ENCODE results near the gene CRYBG1. TPM values are rescaled to one million over a fixed set of nuclear protein-coding genes. Genes with fewer than 3 reads are reported as not detected.

The CRYBG1 gene
- total RNA-seq, 1 donor: 105 TPM

DNA sequence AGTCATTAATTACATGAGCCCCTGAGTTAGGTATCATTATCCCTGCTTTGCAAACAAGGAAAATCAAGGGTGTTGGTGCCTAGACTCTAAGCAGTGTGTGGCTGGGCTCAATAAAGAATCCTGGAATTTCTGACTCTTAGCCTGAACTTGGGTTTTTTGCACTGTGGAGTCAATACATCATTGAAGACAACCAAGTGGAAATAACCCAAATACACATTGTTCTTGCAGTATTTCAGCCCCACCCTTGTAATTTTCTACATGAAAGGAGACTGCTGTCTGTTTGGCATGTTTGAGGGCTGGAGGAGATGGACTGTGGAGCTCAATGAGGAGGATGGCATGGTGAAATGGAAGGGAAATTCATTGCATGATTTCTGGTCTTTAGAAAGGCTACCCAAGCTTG, 110.3 kb downstream of the CRYBG1 start:
- TF ChIP-seq CTCF (IDR thresholded peaks at IDR 0.05; ENCODE audit: insufficient read depth, low read length): no peak
- peak; percentile 77 for DNase-seq (ENCODE audit: low read depth)
- H3K4me3 ChIP-seq (ENCODE audit: low read depth, low read length): no peak overlapping the region

GRCh38 chr6:106473812-106474211, 113.3 kb downstream of the CRYBG1 start:
- peak; percentile 89 for DNase-seq (ENCODE audit: low read depth)
- H3K4me3 ChIP-seq (ENCODE audit: low read depth, low read length): no peak overlapping the region
- TF ChIP-seq CTCF (IDR thresholded peaks at IDR 0.05; ENCODE audit: insufficient read depth, low read length): no peak

- no peak for TF ChIP-seq CTCF (IDR thresholded peaks at IDR 0.05; ENCODE audit: insufficient read depth, low read length)
- DNase-seq (ENCODE audit: low read depth): no peak
- H3K4me3 ChIP-seq (ENCODE audit: low read depth, low read length): no peak overlapping the region
Observed at GRCh38 chr6:106474466-106474865, 113.9 kb downstream of the CRYBG1 start.

DNA sequence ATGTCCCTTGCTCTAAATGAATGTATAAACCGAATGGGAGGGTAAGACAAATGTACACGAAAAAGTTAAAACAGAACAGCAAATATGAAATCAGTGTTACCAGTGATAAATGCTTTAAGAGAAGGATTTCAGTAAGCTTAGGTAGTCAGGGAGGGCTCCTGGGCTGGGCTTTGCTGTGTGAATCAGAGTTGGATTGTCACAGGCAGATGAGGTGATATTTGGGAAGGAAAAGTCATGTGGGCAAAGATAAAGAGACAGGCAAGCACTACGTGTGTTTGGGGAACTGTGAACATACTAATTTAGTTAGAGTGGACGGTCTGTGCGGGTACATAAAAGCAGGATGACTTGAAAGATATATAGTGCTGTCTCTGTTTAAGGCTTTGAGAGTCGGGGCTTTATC, 114.8 kb downstream of the CRYBG1 start:
- H3K4me3 ChIP-seq (ENCODE audit: low read depth, low read length): no peak overlapping the region
- TF ChIP-seq CTCF (IDR thresholded peaks at IDR 0.05; ENCODE audit: insufficient read depth, low read length): no peak
- peak; percentile 46 for DNase-seq (ENCODE audit: low read depth)

DNA sequence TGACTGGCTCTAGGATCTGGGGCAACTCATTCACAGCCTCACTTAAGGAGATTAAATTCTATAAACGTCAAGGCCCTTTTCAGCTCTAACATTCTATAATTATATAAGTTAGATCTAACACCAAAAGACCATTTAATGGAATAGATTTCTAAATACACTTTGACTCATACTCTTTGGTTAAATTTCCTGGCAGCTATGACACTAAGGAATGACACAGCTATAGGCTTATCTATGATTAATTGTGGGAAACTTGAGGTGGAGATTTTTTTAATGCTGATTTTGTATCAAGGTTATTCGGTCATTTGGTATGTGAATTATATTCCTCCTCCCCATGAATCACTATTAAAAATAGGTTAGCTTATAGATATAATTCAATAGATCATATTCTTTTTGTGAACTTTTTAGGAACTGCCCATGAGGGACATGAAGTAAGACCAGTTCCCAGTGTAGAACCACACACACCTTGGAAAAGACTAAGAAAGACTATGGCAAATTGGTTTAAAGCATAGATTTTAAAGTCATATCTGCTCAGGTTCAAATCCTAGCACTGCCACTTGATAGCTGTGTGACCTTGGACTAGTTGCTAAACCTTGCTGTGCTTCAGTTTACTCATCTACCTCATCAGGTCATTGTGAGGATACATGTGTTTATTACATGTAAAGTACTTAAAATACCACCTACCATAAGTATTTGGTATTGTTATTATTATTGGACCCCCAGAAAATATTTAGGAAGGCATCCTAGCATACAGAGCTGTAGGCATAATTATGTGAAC, 116.0 kb downstream of the CRYBG1 start:
- H3K4me3 ChIP-seq (ENCODE audit: low read depth, low read length): no peak overlapping the region
- peak; percentile 91 for DNase-seq (ENCODE audit: low read depth)
- TF ChIP-seq CTCF (IDR thresholded peaks at IDR 0.05; ENCODE audit: insufficient read depth, low read length): no peak

DNA sequence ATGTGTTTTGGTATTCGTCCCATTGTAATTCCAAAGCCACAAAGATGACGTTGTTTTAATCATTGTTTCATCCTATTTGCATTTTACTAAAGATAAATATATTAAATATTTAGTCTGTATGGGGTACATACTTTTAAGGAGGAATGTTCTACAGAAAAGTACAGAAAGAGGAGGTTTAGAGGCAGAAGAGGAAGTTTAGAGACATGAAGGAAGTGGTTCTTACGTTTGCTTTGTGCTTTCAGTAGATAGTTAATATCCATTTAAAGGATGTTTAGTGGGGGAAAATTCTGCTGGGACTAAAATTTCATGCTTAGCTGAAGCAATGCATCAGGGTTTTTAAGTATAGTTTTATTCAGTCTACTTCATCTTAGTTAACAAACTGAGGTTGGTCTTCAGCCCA, 116.6 kb downstream of the CRYBG1 start:
- DNase-seq (ENCODE audit: low read depth): peak; percentile 12
- H3K4me3 ChIP-seq (ENCODE audit: low read depth, low read length): no peak overlapping the region
- TF ChIP-seq CTCF (IDR thresholded peaks at IDR 0.05; ENCODE audit: insufficient read depth, low read length): no peak

DNA sequence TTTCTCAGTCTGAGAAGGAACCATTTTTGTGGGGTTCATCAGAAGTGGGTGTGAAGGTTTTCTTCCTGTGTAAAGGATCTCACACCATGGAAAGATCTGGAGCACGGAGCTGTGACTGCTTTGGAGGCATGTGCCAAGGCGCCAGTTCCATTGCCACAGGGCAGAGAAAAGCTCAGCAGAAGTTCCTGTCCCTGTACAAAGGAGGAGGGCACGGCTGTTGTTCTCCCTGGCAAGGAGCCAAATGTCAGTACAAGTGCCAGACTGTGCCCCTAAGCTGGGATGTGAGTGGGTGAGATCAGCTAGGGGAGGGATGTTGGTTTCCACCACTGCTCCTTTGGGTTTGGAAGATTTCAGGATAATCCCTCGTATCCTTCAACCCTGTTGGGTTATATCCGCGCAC, 117.3 kb downstream of the CRYBG1 start:
- H3K4me3 ChIP-seq (ENCODE audit: low read depth, low read length): no peak overlapping the region
- DNase-seq (ENCODE audit: low read depth): no peak
- TF ChIP-seq CTCF (IDR thresholded peaks at IDR 0.05; ENCODE audit: insufficient read depth, low read length): no peak

Measured in fibroblast of the aortic adventitia (primary cell).